Hepatocyte (in vitro differentiated cells): ENCODE measurements around the gene ACTR3.

Experiments
- EZH2 ChIP-seq: fragments of 200-600 bp; sonication (generic); IDR thresholded peaks from 2 replicates; pipeline ENCODE4 v1.6.1; 2016; ENCODE audit warnings: antibody characterized with exemption, mild to moderate bottlenecking, borderline replicate concordance
- EZH2phosphoT487 ChIP-seq: fragments of 200-600 bp; sonication (generic); IDR thresholded peaks from one replicate; pipeline ENCODE4 v1.6.1; 2018; ENCODE audit warnings: antibody characterized with exemption, mild to moderate bottlenecking, low read depth, moderate library complexity; ENCODE audit not compliant: unreplicated experiment, severe bottlenecking
- TF ChIP-seq, protein P1 (sequence below): fragments of 200-600 bp; sonication (generic); IDR thresholded peaks from 2 replicates; pipeline ENCODE4 v1.5.1; 2016; ENCODE audit warnings: antibody characterized with exemption, mild to moderate bottlenecking; ENCODE audit not compliant: poor library complexity

DNA sequence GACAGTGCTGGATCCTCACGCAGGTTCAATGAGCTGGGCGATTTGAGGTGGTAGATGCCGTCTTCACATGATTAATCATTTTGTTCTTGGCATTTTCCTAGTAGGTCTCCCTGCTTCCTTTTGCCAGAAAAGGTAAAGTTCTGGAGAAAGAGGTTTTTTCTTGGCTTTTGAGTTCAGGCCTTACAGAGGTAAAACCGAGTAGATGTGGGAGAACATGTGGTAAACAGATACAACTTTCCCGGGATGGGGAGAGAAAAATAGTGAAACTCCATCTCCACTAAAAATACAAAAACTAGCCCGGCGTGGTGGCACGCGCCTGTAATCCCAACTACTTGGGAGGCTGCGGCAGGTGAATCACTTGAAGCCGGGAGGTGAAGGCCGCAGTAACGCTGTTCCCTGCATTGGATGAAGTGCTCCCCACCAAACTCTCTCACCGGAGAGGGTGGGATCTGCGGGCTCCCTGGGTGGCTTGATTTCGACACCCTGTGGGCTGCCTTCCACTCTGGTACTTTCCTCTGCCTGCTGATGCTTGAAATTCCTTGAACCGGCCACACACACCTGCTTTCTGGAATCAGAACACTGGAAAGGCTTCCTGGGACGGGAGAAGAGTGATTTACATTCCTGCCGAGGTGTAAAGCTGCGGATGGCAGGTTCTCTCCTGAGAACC is 88.8 kb downstream of the ACTR3 start:
- TF ChIP-seq, protein P1, sequence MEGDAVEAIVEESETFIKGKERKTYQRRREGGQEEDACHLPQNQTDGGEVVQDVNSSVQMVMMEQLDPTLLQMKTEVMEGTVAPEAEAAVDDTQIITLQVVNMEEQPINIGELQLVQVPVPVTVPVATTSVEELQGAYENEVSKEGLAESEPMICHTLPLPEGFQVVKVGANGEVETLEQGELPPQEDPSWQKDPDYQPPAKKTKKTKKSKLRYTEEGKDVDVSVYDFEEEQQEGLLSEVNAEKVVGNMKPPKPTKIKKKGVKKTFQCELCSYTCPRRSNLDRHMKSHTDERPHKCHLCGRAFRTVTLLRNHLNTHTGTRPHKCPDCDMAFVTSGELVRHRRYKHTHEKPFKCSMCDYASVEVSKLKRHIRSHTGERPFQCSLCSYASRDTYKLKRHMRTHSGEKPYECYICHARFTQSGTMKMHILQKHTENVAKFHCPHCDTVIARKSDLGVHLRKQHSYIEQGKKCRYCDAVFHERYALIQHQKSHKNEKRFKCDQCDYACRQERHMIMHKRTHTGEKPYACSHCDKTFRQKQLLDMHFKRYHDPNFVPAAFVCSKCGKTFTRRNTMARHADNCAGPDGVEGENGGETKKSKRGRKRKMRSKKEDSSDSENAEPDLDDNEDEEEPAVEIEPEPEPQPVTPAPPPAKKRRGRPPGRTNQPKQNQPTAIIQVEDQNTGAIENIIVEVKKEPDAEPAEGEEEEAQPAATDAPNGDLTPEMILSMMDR, result no peak
- no peak for TF ChIP-seq EZH2phosphoT487
- no peak for TF ChIP-seq EZH2
